IMR-90 (cell line): ENCODE measurements around the gene NACC1. TPM values are rescaled to one million over a fixed set of nuclear protein-coding genes. Genes with fewer than 3 reads are reported as not detected.

ENCODE experiments used
- ATAC-seq: fragments of 200-7000 bp; cut with Tn5 transposase; 2 replicates; pipeline ENCODE4 v1.9.1; 2020; ENCODE audit warnings: low read depth, mild to moderate bottlenecking, moderate library complexity
- BruUV-seq: library from RNA; stranded (reverse); fragments of 400-500 nt; replicated peaks from 2 replicates; lab custom pipeline; 2021; lab: Mats Ljungman, UMichigan
- CTCF ChIA-PET: fragments of 300-600 bp; formaldehyde crosslinking; extraction: SDS; loops from one replicate; lab custom pipeline; 2021; ENCODE audit warnings: antibody characterized with exemption; lab: Yijun Ruan, JAX
- POLR2A ChIA-PET: fragments of 300-600 bp; sonication (Branson Sonifier 250); formaldehyde crosslinking; loops from one replicate; lab custom pipeline; 2022; ENCODE audit warnings: antibody characterized with exemption; ENCODE audit not compliant: unreplicated experiment; lab: Charles Lee
- DNase-seq: peaks from one replicate; pipeline ENCODE4 v3.0.0; 2013
- H2AFZ ChIP-seq: replicated peaks from 2 replicates; pipeline ENCODE3; 2013; ENCODE audit warnings: low read length, mild to moderate bottlenecking; ENCODE audit not compliant: poor library complexity
- H2AK5ac ChIP-seq: 2 replicates; pipeline ENCODE4 v1.6.1; 2013; ENCODE audit warnings: low read depth, low read length, inconsistent platforms
- H2AK9ac ChIP-seq: replicated peaks from 2 replicates; pipeline ENCODE3; 2013; ENCODE audit warnings: mild to moderate bottlenecking, low read depth, low read length, moderate library complexity; ENCODE audit not compliant: poor library complexity
- H2BK120ac ChIP-seq: 2 replicates; pipeline ENCODE4 v1.6.1; 2013; ENCODE audit warnings: low read depth, low read length, inconsistent platforms
- H2BK15ac ChIP-seq: 3 replicates; pipeline ENCODE4 v1.6.1; 2013; ENCODE audit warnings: low read depth, low read length, inconsistent platforms
- H2BK20ac ChIP-seq: 2 replicates; pipeline ENCODE4 v1.6.1; 2013; ENCODE audit warnings: low read depth, mild to moderate bottlenecking, inconsistent platforms, low read length, moderate library complexity
- H2BK5ac ChIP-seq: 2 replicates; pipeline ENCODE4 v1.6.1; 2013; ENCODE audit warnings: mild to moderate bottlenecking, low read depth, low read length, inconsistent platforms; ENCODE audit not compliant: poor library complexity, severe bottlenecking
- H3K14ac ChIP-seq: replicated peaks from 2 replicates; pipeline ENCODE4 v1.6.1; 2013; ENCODE audit warnings: low read depth, low read length, inconsistent platforms
- H3K18ac ChIP-seq: 2 replicates; pipeline ENCODE4 v1.6.1; 2013; ENCODE audit warnings: low read depth, low read length, control low read depth
- H3K23ac ChIP-seq: 2 replicates; pipeline ENCODE4 v1.6.1; 2013; ENCODE audit warnings: low read depth, low read length, inconsistent platforms
- H3K27ac ChIP-seq: 2 replicates; pipeline ENCODE4 v1.5.1; 2013; ENCODE audit warnings: mild to moderate bottlenecking, control low read depth, low read length; ENCODE audit not compliant: insufficient read depth
- H3K27me3 ChIP-seq: 2 replicates; pipeline ENCODE4 v1.6.1; 2013; ENCODE audit warnings: low read length; ENCODE audit not compliant: control insufficient read depth, insufficient read depth
- H3K36me3 ChIP-seq: 2 replicates; pipeline ENCODE4 v1.6.1; 2013; ENCODE audit warnings: low read length, mixed read lengths; ENCODE audit not compliant: control insufficient read depth, insufficient read depth
- H3K4ac ChIP-seq: 2 replicates; pipeline ENCODE4 v1.6.1; 2013; ENCODE audit warnings: low read depth, low read length, inconsistent platforms
- H3K4me1 ChIP-seq: 2 replicates; pipeline ENCODE4 v1.6.1; 2013; ENCODE audit warnings: low read length, mixed read lengths; ENCODE audit not compliant: control insufficient read depth, insufficient read depth
- H3K4me2 ChIP-seq: 2 replicates; pipeline ENCODE4 v1.6.1; 2013; ENCODE audit warnings: low read depth, mild to moderate bottlenecking, control low read depth, low read length, moderate library complexity
- H3K4me3 ChIP-seq: 2 replicates; pipeline ENCODE4 v1.5.1; 2013; ENCODE audit warnings: low read depth, mild to moderate bottlenecking, control low read depth, low read length, moderate library complexity; ENCODE audit not compliant: insufficient read depth
- H3K56ac ChIP-seq: 2 replicates; pipeline ENCODE4 v1.6.1; 2013; ENCODE audit warnings: low read length, inconsistent platforms; ENCODE audit not compliant: insufficient read depth; ENCODE audit errors: extremely low read depth
- H3K79me1 ChIP-seq, 2 experiments: 2 replicates each; pipeline ENCODE4 v1.6.1; 2013; ENCODE audit warnings: low read length in 2 of 2, inconsistent platforms in 1 of 2, low read depth in 1 of 2
- H3K9ac ChIP-seq: 2 replicates; pipeline ENCODE4 v1.6.1; 2013; ENCODE audit warnings: low read depth, low read length, control low read depth
- H3K9me1 ChIP-seq: 2 replicates; pipeline ENCODE4 v1.6.1; 2013; ENCODE audit warnings: low read length, inconsistent platforms; ENCODE audit not compliant: insufficient read depth
- H3K9me3 ChIP-seq: 2 replicates; pipeline ENCODE4 v1.6.1; 2013; ENCODE audit warnings: low read length; ENCODE audit not compliant: control insufficient read depth, insufficient read depth
- H4K20me1 ChIP-seq: 2 replicates; pipeline ENCODE4 v1.6.1; 2013; ENCODE audit warnings: low read length, inconsistent platforms; ENCODE audit not compliant: insufficient read depth
- H4K5ac ChIP-seq: 2 replicates; pipeline ENCODE4 v1.6.1; 2013; ENCODE audit warnings: mild to moderate bottlenecking, low read depth, low read length, control low read depth
- H4K8ac ChIP-seq, 2 experiments: 2 replicates each; pipeline ENCODE4 v1.6.1; 2013; ENCODE audit warnings: low read depth in 2 of 2, low read length in 2 of 2, control low read depth in 1 of 2, inconsistent platforms in 1 of 2
- H4K91ac ChIP-seq: 2 replicates; pipeline ENCODE4 v1.6.1; 2013; ENCODE audit warnings: low read depth, low read length, inconsistent platforms; ENCODE audit not compliant: insufficient read depth
- CEBPB ChIP-seq: IDR thresholded peaks from 2 replicates; pipeline ENCODE4 v1.6.1; 2012; ENCODE audit warnings: low read depth, low read length, improper control_type of control experiment
- MAFK ChIP-seq: IDR thresholded peaks from 2 replicates; pipeline ENCODE4 v1.6.1; 2012; ENCODE audit warnings: low read depth, low read length, improper control_type of control experiment
- MXI1 ChIP-seq: IDR thresholded peaks from 2 replicates; pipeline ENCODE4 v1.6.1; 2012; ENCODE audit warnings: low read depth, mild to moderate bottlenecking, low read length, moderate library complexity, borderline replicate concordance
- NFE2L2 ChIP-seq: fragments of 150-350 bp; IDR thresholded peaks from 2 replicates; pipeline ENCODE4 v1.6.1; 2016; ENCODE audit warnings: low read depth, mild to moderate bottlenecking, low read length
- POLR2A ChIP-seq: IDR thresholded peaks from 2 replicates; pipeline ENCODE4 v1.6.1; 2012; ENCODE audit warnings: mild to moderate bottlenecking, low read depth, low read length
- RCOR1 ChIP-seq: IDR thresholded peaks from 2 replicates; pipeline ENCODE4 v1.6.1; 2012; ENCODE audit warnings: mild to moderate bottlenecking, low read length, improper control_type of control experiment; ENCODE audit not compliant: insufficient replicate concordance
- RFX5 ChIP-seq: IDR thresholded peaks from 2 replicates; pipeline ENCODE4 v1.8.0; 2012; ENCODE audit warnings: low read depth, mild to moderate bottlenecking, low read length, moderate library complexity
- WGBS, 2 experiments: methylation state at CpG; one replicate each; pipeline versions ENCODE4 v1.1.5 to v1.1.7; 2013; ENCODE audit warnings: missing lambda C conversion rate in 2 of 2; ENCODE audit not compliant: insufficient read length in 1 of 2; ENCODE audit errors: extremely low coverage in 2 of 2; 5-methylcytosine and 5-hydroxymethylcytosine counted together
- dilution Hi-C: fragments of 300-500 bp; cut with HindIII; formaldehyde crosslinking; loops from one replicate; pipeline ENCODE4 v1.14.3; 2018; ENCODE audit warnings: low sequenced_read_pairs; ENCODE audit not compliant: unreplicated experiment
- in situ Hi-C: fragments of 300-500 bp; cut with MboI; formaldehyde crosslinking; loops from 3 replicates; pipeline ENCODE4 v1.14.3; 2019; ENCODE audit warnings: low sequenced_read_pairs, inconsistent platforms, mixed read lengths
- intact Hi-C: fragments of 100-400 bp; cut with micrococcal nuclease; formaldehyde crosslinking; loops from 2 replicates; pipeline ENCODE4 v1.10.0; 2022
- polyA plus RNA-seq, 3 experiments: library from polyadenylated mRNA; depleted of rRNA; stranded (reverse); fragments of >200 nt; gene quantifications; 2 replicates each; pipeline ENCODE4 v1.2.3, GENCODE V29; 2012; ENCODE audit warnings: low replicate concordance in 1 of 3
- total RNA-seq: library from RNA; depleted of rRNA; stranded (reverse); fragments of >200 nt; gene quantifications from 2 replicates; pipeline ENCODE4 v1.2.3, GENCODE V29; 2012

Gene NACC1
- total and polyA plus RNA-seq, 2 of the 4 experiments (the other 2 are of a cell fraction), result 42.5 to 181 TPM

- Histone ChIP-seq H3K56ac (no peak overlapping the region), H3K4me2 (no peak overlapping the region), H3K14ac (no peak overlapping the region), H2AFZ (no peak overlapping the region), H2BK120ac (no peak overlapping the region), H3K27me3 (no peaks in the 10 kb centered on the region), H2BK5ac (no peak overlapping the region), H4K5ac (no peak overlapping the region), H4K8ac (no peak overlapping the region), H2AK5ac (no peak overlapping the region), H3K4me3 (no peak overlapping the region), H3K4ac (no peak overlapping the region), H2BK15ac (no peak overlapping the region), H3K4me1 (peaks cover 9% of the 10 kb centered on the region; the same call in 1 of the 2 replicates), H4K20me1 (peaks cover 5% of the 10 kb centered on the region; the same call in 1 of the 2 replicates), H3K18ac (no peak overlapping the region), H3K23ac (no peak overlapping the region), H2BK20ac (no peak overlapping the region), H3K9ac (no peak overlapping the region), H3K27ac (no peak overlapping the region), H3K36me3 (peaks cover 47% of the 10 kb centered on the region), H2AK9ac (no peak overlapping the region), H3K9me3 (no peaks in the 10 kb centered on the region), H3K9me1 (no peaks in the 10 kb centered on the region), H3K79me1 (0 out of 4 replicates have a peak, but pooled peaks cover 0 to 8% of the 10 kb centered on the region in 2 experiments), H4K91ac (no peak overlapping the region)
- 72% methylated on average over 7 of the region's 37 CpGs; no CpG with 5 or more reads in 1 of the 2 experiments for WGBS, 2 experiments
- DNase-seq (no peak), ATAC-seq (no peak)
- dilution Hi-C loops (no loop called here), intact Hi-C loops (no loop called here), in situ Hi-C loops (no loop called here)
- ChIA-PET POLR2A (no interaction called here), CTCF (interaction anchor here (0.8 kb wide), 1 partner anchor 122 kb away, joined by 3 read pairs; no protein-coding TSS in a partner anchor)
- TF ChIP-seq POLR2A (no peak), MAFK (no peak), MXI1 (no peak), NFE2L2 (no peak), CEBPB (no peak), RFX5 (no peak), RCOR1 (no peak)
- no TSS peak for BruUV-seq
Observed at GRCh38 chr19:13087795-13088537, 30.1 kb upstream of the NACC1 start.
